Endothelial cell of umbilical vein (primary cell): ENCODE measurements around the gene CD58. TPM values are rescaled to one million over a fixed set of nuclear protein-coding genes. Genes with fewer than 3 reads are reported as not detected.

Experiments
- BruUV-seq: library from RNA; stranded (reverse); fragments of 400-500 nt; replicated peaks from 2 replicates; lab custom pipeline; 2021; lab: Mats Ljungman, UMichigan
- CTCF ChIA-PET: fragments of 300-600, 350-600 bp; sonication (Branson Sonifier 250); formaldehyde crosslinking; loops from one replicate; lab custom pipeline; 2021; ENCODE audit warnings: antibody characterized with exemption, inconsistent platforms; lab: Charles Lee
- POLR2A ChIA-PET: fragments of 300-600, 350-600 bp; sonication (Branson Sonifier 250); formaldehyde crosslinking; loops from one replicate; lab custom pipeline; 2021; ENCODE audit warnings: antibody characterized with exemption, inconsistent platforms; lab: Charles Lee
- DNase-seq: peaks from one replicate; pipeline ENCODE4 v3.0.0-alpha.2; 2011; ENCODE audit warnings: low read depth, low spot score
- FAIRE-seq: peaks from 2 replicates; lab custom pipeline; 2011; peaks lifted over from hg19 to GRCh38; lab: Jason Lieb, UNC
- H2AFZ ChIP-seq: 2 replicates; pipeline ENCODE4 v1.6.0; 2012; ENCODE audit warnings: low read depth, low read length, control low read depth, inconsistent platforms
- H3K27ac ChIP-seq: 2 replicates; pipeline ENCODE4 v1.5.1; 2011; ENCODE audit warnings: low read depth, mild to moderate bottlenecking, control low read depth, low read length, moderate library complexity; ENCODE audit not compliant: insufficient read depth
- H3K27me3 ChIP-seq, 2 experiments: 2 replicates each; pipeline versions ENCODE4 v1.6.0 to v1.6.1; 2011; ENCODE audit warnings: low read length in 2 of 2, mixed read lengths in 1 of 2; ENCODE audit not compliant: control insufficient read depth in 2 of 2, insufficient read depth in 2 of 2
- H3K36me3 ChIP-seq, 2 experiments: 2 replicates in 1 of 2; 3 replicates in 1 of 2; pipeline ENCODE4 v1.5.1; 2011; ENCODE audit warnings: low read length in 2 of 2, mild to moderate bottlenecking in 1 of 2, moderate library complexity in 1 of 2; ENCODE audit not compliant: control insufficient read depth in 2 of 2, insufficient read depth in 2 of 2; ENCODE audit errors: extremely low read depth in 1 of 2
- H3K4me1 ChIP-seq: 3 replicates; pipeline ENCODE4 v1.5.1; 2011; ENCODE audit warnings: mild to moderate bottlenecking, low read length; ENCODE audit not compliant: control insufficient read depth, insufficient read depth; ENCODE audit errors: extremely low read depth
- H3K4me2 ChIP-seq: 2 replicates; pipeline ENCODE4 v1.6.1; 2011; ENCODE audit warnings: low read length, control low read depth, mixed read lengths; ENCODE audit not compliant: insufficient read depth
- H3K4me3 ChIP-seq, 3 experiments: fragments of 200-600 bp in 1 of 3; sonication (generic), shearing (Covaris generic) in 1 of 3; replicated peaks in 1 of 3; 2 replicates each; pipeline ENCODE4 v1.5.1; 2011 to 2016; ENCODE audit warnings: control low read depth in 3 of 3, low read length in 3 of 3, mild to moderate bottlenecking in 2 of 3, inconsistent platforms in 1 of 3, low read depth in 1 of 3, moderate library complexity in 1 of 3; ENCODE audit not compliant: insufficient read depth in 1 of 3
- H3K79me2 ChIP-seq: 2 replicates; pipeline ENCODE4 v1.6.0; 2012; ENCODE audit warnings: low read length, inconsistent platforms; ENCODE audit not compliant: control insufficient read depth, insufficient read depth
- H3K9ac ChIP-seq: replicated peaks from 2 replicates; pipeline ENCODE3; 2011; ENCODE audit warnings: low read length, control low read depth; ENCODE audit not compliant: insufficient read depth; ENCODE audit errors: extremely low read depth
- H3K9me1 ChIP-seq: replicated peaks from 3 replicates; pipeline ENCODE4 v1.6.0; 2011; ENCODE audit warnings: mild to moderate bottlenecking, low read length; ENCODE audit not compliant: control insufficient read depth, insufficient read depth; ENCODE audit errors: extremely low read depth
- H3K9me3 ChIP-seq: replicated peaks from 2 replicates; pipeline ENCODE4 v1.5.1; 2012; ENCODE audit warnings: low read length, inconsistent platforms; ENCODE audit not compliant: control insufficient read depth, insufficient read depth
- H4K20me1 ChIP-seq: replicated peaks from 2 replicates; pipeline ENCODE3; 2011; ENCODE audit warnings: mild to moderate bottlenecking, low read length; ENCODE audit not compliant: control insufficient read depth, insufficient read depth; ENCODE audit errors: extremely low read depth
- EZH2 ChIP-seq: IDR thresholded peaks from 2 replicates; pipeline ENCODE4 v1.6.1; 2012; ENCODE audit warnings: borderline replicate concordance, low read depth, mild to moderate bottlenecking, moderate library complexity, low read length, inconsistent platforms; ENCODE audit not compliant: severe bottlenecking
- GATA2 ChIP-seq: IDR thresholded peaks from 2 replicates; pipeline ENCODE4 v1.7.0; 2011; ENCODE audit warnings: low read depth, mild to moderate bottlenecking, moderate library complexity, mixed read lengths, low read length; ENCODE audit not compliant: insufficient read length, insufficient read depth
- JUN ChIP-seq: IDR thresholded peaks from 2 replicates; pipeline ENCODE4 v1.6.1; 2011; ENCODE audit warnings: borderline replicate concordance, low read depth; ENCODE audit not compliant: insufficient read length, insufficient read depth
- POLR2A ChIP-seq: IDR thresholded peaks from 2 replicates; pipeline ENCODE4 v1.6.1; 2012; ENCODE audit warnings: low read depth, mild to moderate bottlenecking, control low read depth, low read length
- POLR2AphosphoS5 ChIP-seq: IDR thresholded peaks from 2 replicates; pipeline ENCODE4 v1.6.1; 2012; ENCODE audit warnings: low read depth, mild to moderate bottlenecking, control low read depth, low read length, moderate library complexity; ENCODE audit not compliant: insufficient read depth
- dilution Hi-C: fragments of 300-500 bp; cut with MboI; formaldehyde crosslinking; loops from one replicate; pipeline ENCODE4 v1.15.0; 2019; ENCODE audit warnings: low sequenced_read_pairs; ENCODE audit not compliant: extremely low pct_ligation_motif_present
- intact Hi-C: fragments of 100-400 bp; cut with micrococcal nuclease; formaldehyde crosslinking; loops from one replicate; pipeline ENCODE4 v1.10.0; 2022
- polyA plus RNA-seq, 4 experiments: library from polyadenylated mRNA; depleted of rRNA in 3 of 4; stranded (reverse) in 3 of 4; unstranded in 1 of 4; fragments of >200 nt; gene quantifications; 2 replicates each; pipeline versions ENCODE4 v1.2.1 to v1.2.3, GENCODE V29; 2011 to 2012; ENCODE audit warnings: missing spikeins in 1 of 4
- total RNA-seq: library from RNA; stranded (reverse); gene quantifications from 2 replicates; pipeline ENCODE4 v1.2.3, GENCODE V29; 2021
- TF ChIP-seq, protein P1 (sequence below), 2 donors: IDR thresholded peaks; 1 replicate in 1 of 2; 2 replicates in 1 of 2; pipeline ENCODE4 v1.5.1; 2011; ENCODE audit warnings: low read length in 2 of 2, mild to moderate bottlenecking in 2 of 2, moderate library complexity in 2 of 2, control low read depth in 1 of 2, inconsistent platforms in 1 of 2, low read depth in 1 of 2; ENCODE audit not compliant: insufficient read depth in 1 of 2; ENCODE audit errors: extremely low read depth in 1 of 2
- TF ChIP-seq, protein P2 (sequence below): IDR thresholded peaks from 2 replicates; pipeline ENCODE4 v1.6.1; 2011; ENCODE audit not compliant: insufficient read depth, insufficient read length

The CD58 gene
- total and polyA plus RNA-seq, 2 donors (not counting 3 experiments of a cell fraction or from before 2014, with no cell fraction given) = 9.8 to 12.7 TPM

DNA sequence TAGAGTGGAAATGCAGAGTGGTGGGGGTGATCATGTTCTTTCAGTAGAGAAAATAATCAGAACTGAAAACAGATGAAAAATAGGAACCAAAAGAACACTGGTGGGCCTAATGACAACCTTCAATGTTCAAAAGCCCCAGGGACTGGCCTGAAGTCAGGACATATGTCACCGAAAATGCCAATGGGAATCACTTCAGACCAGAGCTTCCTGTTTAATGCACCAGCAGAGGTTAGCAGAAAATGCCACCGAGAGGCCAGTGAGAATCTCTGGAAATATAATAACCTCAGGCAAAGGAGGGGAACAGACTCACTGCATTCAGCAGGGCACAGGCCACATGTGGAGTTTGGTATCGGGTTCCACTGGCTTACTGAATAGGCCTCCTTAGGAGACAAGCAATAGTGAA, 15.9 kb upstream of the CD58 start:
- intact Hi-C loops = no loop called here
- ChIA-PET POLR2A (no interaction called here), CTCF (interaction anchor here (0.7 to 2.0 kb wide), 3 partner anchors 9 to 12 kb away, joined by 3 to 9 read pairs (median 6); no protein-coding TSS in a partner anchor)
- Histone ChIP-seq H3K36me3 (no peaks in the 10 kb centered on the region), H3K79me2 (no peaks in the 10 kb centered on the region), H3K4me1 (peaks cover 6% of the 10 kb centered on the region), H3K9me1 (no peaks in the 10 kb centered on the region), H4K20me1 (no peaks in the 10 kb centered on the region), H2AFZ (no peak overlapping the region), H3K9me3 (no peaks in the 10 kb centered on the region), H3K27me3 (no peaks in the 10 kb centered on the region), H3K9ac (no peak overlapping the region), H3K4me2 (no peak overlapping the region), H3K27ac (no peak overlapping the region), H3K4me3 (no peak overlapping the region)
- no peak for FAIRE-seq
- no TSS peak for BruUV-seq
- DNase-seq = no peak
- TF ChIP-seq, protein P1, sequence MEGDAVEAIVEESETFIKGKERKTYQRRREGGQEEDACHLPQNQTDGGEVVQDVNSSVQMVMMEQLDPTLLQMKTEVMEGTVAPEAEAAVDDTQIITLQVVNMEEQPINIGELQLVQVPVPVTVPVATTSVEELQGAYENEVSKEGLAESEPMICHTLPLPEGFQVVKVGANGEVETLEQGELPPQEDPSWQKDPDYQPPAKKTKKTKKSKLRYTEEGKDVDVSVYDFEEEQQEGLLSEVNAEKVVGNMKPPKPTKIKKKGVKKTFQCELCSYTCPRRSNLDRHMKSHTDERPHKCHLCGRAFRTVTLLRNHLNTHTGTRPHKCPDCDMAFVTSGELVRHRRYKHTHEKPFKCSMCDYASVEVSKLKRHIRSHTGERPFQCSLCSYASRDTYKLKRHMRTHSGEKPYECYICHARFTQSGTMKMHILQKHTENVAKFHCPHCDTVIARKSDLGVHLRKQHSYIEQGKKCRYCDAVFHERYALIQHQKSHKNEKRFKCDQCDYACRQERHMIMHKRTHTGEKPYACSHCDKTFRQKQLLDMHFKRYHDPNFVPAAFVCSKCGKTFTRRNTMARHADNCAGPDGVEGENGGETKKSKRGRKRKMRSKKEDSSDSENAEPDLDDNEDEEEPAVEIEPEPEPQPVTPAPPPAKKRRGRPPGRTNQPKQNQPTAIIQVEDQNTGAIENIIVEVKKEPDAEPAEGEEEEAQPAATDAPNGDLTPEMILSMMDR (IDR thresholded peaks at IDR 0.05; ENCODE audit: extremely low read depth in 1 of 2, insufficient read depth in 1 of 2, low read depth in 1 of 2, low read length in 2 of 2) = no peak
- no peak for TF ChIP-seq POLR2AphosphoS5
- no peak for TF ChIP-seq EZH2
- TF ChIP-seq JUN = no peak
- TF ChIP-seq, protein P2, sequence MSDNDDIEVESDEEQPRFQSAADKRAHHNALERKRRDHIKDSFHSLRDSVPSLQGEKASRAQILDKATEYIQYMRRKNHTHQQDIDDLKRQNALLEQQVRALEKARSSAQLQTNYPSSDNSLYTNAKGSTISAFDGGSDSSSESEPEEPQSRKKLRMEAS = no peak
- TF ChIP-seq GATA2 = no peak
- no peak for TF ChIP-seq POLR2A
- dilution Hi-C loops = no loop called here
